K562 treated with DMSO at 1 percent for 4 hours (cell line): Measurements from ENCODE around the gene SLC7A1. TPM values are rescaled to one million over a fixed set of nuclear protein-coding genes. Genes with fewer than 3 reads are reported as not detected.

Source experiments
- total RNA-seq: library from RNA; unstranded; fragments of 300-600 nt; gene quantifications from 2 replicates; pipeline ENCODE4 v1.2.3, GENCODE V29; 2022; ENCODE audit not compliant: insufficient read depth

The SLC7A1 gene
- total RNA-seq, result 24.9 and 31.6 TPM in 2 replicates

GRCh38 chr13:29595380-29596063 lies at the start of gene SLC7A1:
SLC7A1 (minus strand) TSS chr13:29595688; CDS start chr13:29536188, 59,500 bp downstream.

